Measurements from ENCODE around the gene MSRB3. TPM values are rescaled to one million over a fixed set of nuclear protein-coding genes. Genes with fewer than 3 reads are reported as not detected.

MSRB3 gene
- total and polyA plus RNA-seq, 10 donors: 4.3 to 64.4 (median 19.7) TPM

DNA sequence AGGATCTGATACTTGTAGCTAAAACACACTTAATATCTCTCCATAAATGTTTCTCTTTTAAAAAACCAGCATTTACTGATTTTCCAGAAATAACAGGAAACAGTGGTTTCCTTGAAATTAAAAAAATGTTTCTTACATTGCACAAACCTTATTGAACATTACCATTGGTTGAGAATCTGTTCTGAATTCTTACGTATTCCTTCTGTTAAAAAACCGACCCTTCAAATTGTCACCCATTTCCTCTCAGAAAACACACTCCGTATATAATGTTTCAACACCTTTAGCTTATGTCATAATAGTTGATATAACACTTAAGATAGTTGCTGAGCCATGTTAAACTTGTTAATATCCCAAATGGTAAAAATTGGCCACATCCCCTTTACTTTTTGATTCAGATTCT is 51.2 kb downstream of the MSRB3 start:
- peaks cover 0 to 9% (median 0%) of the 10 kb centered on the region in 6 donors for H3K4me1 ChIP-seq
- 26 to 38% (median 37%) methylated on average over 3 of the region's 3 CpGs for WGBS, 5 donors
- H3K36me3 ChIP-seq: no peaks in the 10 kb centered on the region
- TF ChIP-seq POLR2A (IDR thresholded peaks at IDR 0.05): no peak
- TF ChIP-seq CTCF (IDR thresholded peaks at IDR 0.05 in 8 of 11, conservative IDR thresholded peaks at IDR 0.05 in 3 of 11): no peak
- TF ChIP-seq POLR2AphosphoS5 (IDR thresholded peaks at IDR 0.05): no peak
- no peaks in the 10 kb centered on the region for H3K27me3 ChIP-seq (replicated peaks in 1 of 7)
- no peak overlapping the region for H3K4me3 ChIP-seq
- no peak overlapping the region for H3K27ac ChIP-seq
- DNase-seq: no peak
- H3K9me3 ChIP-seq: no peaks in the 10 kb centered on the region
- intact Hi-C loops (cut with DNase I; ENCODE audit: low total_unique reads): no loop called here

DNA sequence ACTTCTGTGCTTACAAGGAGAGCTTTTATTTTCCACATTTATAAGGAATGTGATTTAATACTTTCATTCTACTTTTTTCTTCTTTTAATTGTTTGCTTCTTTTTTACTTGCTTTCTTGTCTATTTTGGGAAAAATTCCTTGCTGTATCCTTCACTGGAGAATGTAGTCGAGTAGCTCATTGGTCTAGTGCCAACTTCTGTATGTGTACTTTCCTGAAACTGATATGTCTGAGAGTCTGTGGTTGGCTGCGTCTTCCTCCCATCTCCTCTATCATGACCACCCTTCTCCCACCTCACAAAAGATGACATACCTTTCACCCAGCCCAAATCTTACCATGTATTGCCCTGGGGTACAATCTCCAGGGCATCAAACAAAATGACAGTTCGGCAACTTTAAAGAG is 51.8 kb downstream of the MSRB3 start:
- WGBS, 5 donors: 41 to 56% (median 48%) methylated on average over 3 of the region's 3 CpGs
- intact Hi-C loops (cut with DNase I; ENCODE audit: low total_unique reads): no loop called here
- TF ChIP-seq POLR2AphosphoS5 (IDR thresholded peaks at IDR 0.05) (no peak), POLR2A (IDR thresholded peaks at IDR 0.05) (no peak), CTCF (IDR thresholded peaks at IDR 0.05 in 8 of 11, conservative IDR thresholded peaks at IDR 0.05 in 3 of 11) (no peak)

DNA sequence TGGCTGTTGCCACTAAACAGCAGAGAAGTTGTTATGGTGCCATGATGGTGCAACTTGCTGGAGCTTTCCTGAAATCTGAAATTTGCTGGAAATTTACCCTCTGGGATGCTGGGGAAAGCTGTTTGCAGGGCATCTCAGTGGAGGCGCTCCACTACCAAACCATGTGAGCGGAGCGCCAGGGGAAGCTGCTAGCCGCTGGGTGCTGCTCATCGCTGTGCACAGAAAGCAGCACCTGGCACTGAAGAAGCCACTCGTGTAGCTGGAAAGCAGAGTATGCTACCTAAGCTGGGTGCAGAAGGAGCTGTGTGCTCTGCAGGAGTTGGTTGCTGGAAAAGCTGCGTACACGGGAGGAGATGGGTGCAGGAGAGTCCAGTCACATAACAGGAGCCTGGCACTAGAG is 53.0 kb downstream of the MSRB3 start:
- H3K27me3 ChIP-seq (replicated peaks in 1 of 7): no peaks in the 10 kb centered on the region
- no peak overlapping the region for H3K4me3 ChIP-seq
- H3K4me1 ChIP-seq: peaks cover 0 to 9% (median 0%) of the 10 kb centered on the region in 6 donors
- no peak overlapping the region for H3K27ac ChIP-seq
- intact Hi-C loops (cut with DNase I; ENCODE audit: low total_unique reads): no loop called here
- H3K36me3 ChIP-seq: no peaks in the 10 kb centered on the region
- DNase-seq: peak; percentile 64
- WGBS, 5 donors: 90 to 98% (median 92%) methylated on average over 7 to 8 of the region's 8 CpGs
- no peaks in the 10 kb centered on the region for H3K9me3 ChIP-seq
- TF ChIP-seq POLR2AphosphoS5 (IDR thresholded peaks at IDR 0.05): no peak
- TF ChIP-seq POLR2A (IDR thresholded peaks at IDR 0.05): no peak
- TF ChIP-seq CTCF (IDR thresholded peaks at IDR 0.05 in 8 of 11, conservative IDR thresholded peaks at IDR 0.05 in 3 of 11): no peak

More for the DNA sequence above, 51.8 kb downstream of the MSRB3 start:
- Histone ChIP-seq H3K4me3 (no peak overlapping the region), H3K36me3 (no peaks in the 10 kb centered on the region), H3K27ac (no peak overlapping the region), H3K4me1 (peaks cover 0 to 9% (median 0%) of the 10 kb centered on the region in 6 donors), H3K9me3 (no peaks in the 10 kb centered on the region), H3K27me3 (replicated peaks in 1 of 7) (no peaks in the 10 kb centered on the region)
- no peak for DNase-seq

DNA sequence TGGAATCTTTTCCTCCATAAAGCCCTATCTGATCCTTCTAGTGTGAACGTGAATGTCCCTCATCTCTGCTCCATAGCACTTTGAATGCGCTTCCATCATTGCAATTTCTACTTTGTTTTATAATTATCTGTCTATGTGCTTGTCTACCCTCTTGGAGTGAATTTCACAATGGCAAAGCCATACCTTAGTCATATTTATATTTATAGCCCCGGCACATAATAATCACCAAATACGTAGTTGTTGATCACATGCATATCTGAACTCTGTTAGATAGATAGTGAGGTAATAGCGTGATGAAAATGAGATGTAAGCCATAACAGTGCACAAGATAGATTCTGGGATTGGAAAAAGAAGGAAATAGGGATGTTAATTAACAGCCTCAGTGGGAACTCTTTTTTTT is 55.2 kb downstream of the MSRB3 start:
- TF ChIP-seq POLR2AphosphoS5 (IDR thresholded peaks at IDR 0.05) (no peak), CTCF (IDR thresholded peaks at IDR 0.05 in 8 of 11, conservative IDR thresholded peaks at IDR 0.05 in 3 of 11) (no peak), POLR2A (IDR thresholded peaks at IDR 0.05) (no peak)
- Histone ChIP-seq H3K27ac (no peak overlapping the region), H3K36me3 (no peaks in the 10 kb centered on the region), H3K9me3 (no peaks in the 10 kb centered on the region), H3K4me3 (no peak overlapping the region), H3K4me1 (peaks cover 0 to 9% (median 0%) of the 10 kb centered on the region in 6 donors), H3K27me3 (replicated peaks in 1 of 7) (no peaks in the 10 kb centered on the region)
- no peak for DNase-seq
- intact Hi-C loops (cut with DNase I; ENCODE audit: low total_unique reads): no loop called here
- WGBS, 5 donors: 87 to 98% (median 95%) methylated on average over 5 of the region's 5 CpGs
